ENCODE results near the gene LIPT1.
"Not testable (repeated sequence)": the region's sequence is repeated elsewhere in the genome, so short reads cannot be mapped to it uniquely, and the experiment has no call there.

LIPT1 gene

DNA sequence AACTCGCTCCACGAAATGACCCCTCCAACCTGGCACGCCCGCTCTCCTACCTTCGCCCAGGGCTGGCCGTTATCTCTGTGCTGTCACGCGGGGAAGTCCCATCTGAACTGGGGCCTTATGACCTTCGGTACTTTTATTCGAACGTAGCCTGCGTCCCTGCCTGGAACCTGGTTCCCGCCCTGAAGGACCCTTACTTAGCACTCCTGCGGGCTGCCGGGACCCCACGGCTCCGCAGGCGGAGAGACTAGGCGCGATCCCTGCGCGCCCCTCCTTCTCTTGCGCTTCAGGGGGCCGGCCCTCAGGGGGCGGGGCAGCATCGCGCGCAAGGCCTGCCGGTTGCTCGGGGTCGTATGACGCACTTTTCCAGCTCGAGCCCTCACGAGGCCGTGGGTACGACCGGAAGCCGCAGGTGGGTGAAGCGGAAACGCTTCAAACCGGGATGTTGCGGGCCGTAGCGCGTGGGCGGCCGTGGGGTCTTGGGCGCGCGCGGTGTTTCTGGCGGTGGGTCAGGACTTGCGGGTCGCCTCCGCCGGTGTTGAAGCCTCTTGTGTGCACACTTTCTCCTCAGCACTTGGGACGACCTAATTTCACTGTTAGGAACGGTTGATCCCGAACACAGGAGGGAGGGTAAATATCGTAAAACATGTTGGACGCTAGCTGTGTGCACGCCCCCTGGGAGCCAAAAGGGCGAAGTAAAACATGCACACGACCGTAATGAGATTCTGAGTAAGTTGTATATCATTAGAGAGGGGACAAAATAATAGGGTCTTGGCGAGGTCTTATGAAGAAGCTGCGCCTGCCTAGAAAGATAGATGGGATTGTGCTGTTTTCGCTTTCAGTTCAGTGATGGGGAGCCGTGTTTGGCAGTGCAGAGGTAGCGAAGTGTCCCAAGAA lies at the start of gene LIPT1, which contains the start of gene TSGA10:
TSS of gene LIPT1 (plus strand) at position 325 of the 894 bp plus-strand sequence. CDS start 6,991 bp downstream, outside the sequence.
TSS of gene TSGA10 (minus strand) at position 300 of the 894 bp plus-strand sequence. CDS start 45,503 bp downstream, outside the sequence.
- DNase-seq (ENCODE audit: low read depth) = peak; percentile 93

DNA sequence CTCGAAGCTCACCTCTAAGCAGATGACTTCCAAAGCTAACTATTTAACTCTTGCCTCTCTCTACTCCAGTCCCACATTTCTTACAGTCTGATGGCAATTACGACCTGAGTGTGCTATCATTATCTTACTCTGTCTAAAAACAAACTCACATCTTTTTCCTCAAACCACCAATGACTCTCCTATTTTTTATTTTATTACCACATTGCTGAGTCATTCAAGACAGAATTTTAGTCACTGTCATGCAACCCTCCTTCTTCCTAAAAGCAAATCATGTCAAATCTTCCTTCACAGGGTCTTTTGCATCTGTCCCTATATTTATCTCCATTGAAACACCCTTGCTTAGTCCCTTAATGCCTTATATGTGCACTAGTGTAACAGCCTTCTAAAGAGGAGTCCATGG lies 47.9 kb upstream of the LIPT1 start:
- no peak for DNase-seq (ENCODE audit: low read depth)

DNA sequence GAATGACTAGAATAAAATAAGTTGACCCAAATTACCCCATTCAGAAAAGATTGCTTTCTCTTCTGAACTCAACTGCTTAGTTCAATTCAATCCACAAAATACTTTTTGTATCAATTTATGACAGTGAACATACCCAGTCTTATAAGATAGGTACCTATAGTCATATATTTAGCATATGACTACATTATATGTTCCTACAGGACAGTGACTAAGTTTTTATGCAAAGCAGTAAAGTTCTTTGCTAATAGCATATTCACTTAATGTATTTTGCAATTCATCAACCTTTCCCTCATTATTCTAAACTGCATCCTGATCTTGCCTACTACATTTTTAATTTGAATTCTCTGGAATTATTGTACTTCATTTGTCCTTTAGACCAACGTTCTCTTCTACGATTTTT lies 43.5 kb upstream of the LIPT1 start:
- DNase-seq (ENCODE audit: low read depth) = no peak

DNA sequence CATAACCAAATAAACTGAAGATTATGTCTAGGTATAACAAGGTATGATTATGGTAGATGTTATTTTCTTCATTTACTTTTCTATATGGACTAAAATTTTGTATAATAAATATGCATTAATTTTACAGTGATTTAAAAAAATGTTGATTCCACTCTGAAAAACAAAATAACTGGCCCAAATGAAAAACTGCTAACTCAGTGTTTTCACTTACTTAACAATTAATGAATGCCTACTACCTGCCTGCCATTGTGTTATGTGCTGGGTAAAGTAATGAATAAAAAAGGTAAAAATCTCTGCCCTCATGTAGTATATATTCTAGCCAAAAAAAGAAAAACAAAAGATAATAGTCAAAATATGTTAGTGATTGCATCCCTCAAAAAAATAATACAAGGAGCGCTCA lies 42.8 kb upstream of the LIPT1 start:
- DNase-seq (ENCODE audit: low read depth) = no peak

DNA sequence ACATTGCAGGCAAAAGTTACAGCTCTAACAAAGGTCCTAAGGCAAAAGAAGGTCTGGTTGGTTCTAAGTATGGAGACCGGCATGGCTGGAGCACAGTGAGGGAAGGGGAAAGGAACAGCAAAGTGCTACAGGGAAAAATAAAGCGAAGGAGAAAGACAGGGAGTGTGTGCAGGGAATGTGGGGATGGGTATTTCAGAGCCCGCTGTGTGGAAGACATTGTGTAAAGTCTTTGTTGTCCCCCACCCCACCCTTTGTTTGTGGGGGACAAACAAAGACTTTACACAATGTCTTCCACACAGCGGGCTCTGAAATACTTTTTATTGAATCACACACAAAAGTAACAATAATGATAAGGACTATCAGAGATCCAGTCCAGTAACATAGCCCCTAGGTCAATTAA lies 42.1 kb upstream of the LIPT1 start:
- DNase-seq (ENCODE audit: low read depth) = no peak

DNA sequence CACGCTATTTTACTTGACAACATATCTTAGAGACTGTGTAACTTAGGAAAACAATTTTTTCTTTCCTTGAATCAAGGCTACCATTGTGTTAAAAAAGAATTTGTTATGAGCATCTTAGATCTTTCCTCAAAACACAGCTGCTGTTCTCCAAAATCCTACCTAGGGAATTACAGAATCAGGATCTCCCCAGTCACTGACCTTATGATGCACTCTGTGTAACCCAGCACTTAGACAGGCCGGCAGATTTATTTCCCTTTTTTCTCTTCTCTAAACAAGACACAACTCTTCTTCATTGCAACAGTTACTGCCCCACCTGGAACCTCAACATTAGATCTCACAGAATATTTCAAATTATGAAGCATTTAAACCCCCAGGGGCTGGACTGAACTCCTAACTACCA lies 26.8 kb upstream of the LIPT1 start:
- no peak for DNase-seq (ENCODE audit: low read depth)

DNA sequence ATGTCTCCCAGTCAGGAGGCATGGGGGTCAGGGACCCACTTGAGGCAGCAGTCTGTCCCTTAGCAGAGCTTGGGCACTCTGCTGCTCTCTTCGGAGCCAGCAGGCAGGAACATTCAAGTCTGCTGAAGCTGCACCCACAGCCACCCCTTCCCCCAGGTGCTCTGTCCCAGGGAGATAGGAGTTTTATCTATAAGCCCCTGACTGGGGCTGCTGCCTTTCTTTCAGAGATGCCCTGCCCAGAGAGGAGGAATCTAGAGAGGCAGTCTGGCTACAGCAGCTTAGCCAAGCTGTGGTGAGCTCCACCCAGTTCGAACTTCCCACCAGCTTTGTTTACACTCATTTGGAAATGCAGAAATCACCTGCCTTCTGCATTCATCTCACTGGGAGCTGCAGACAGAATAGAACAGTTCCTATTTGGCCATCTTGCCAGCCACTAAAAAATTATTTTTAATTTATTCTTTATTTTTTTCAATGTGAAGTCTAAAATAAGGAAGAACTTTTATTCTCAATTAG lies 19.7 kb upstream of the LIPT1 start:
- not testable (repeated sequence) for DNase-seq (ENCODE audit: low read depth)

DNA sequence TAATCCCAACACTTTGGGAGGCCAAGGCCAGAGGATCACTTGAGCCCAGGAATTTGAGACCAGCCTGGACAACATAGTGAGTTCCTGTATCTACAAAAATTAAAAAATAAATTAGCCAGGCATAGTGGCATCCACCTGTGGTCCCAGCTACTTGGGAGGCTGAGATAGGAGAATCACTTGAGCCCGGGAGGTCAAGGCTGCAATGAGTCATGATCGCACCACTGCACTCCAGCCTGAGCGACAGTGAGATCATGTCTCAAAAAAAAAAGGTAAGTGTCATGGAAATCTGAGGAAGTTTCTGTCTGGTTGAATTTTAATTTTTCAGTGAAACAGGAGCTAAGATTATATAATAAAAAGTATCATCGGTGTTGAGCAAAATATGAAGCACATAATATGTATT lies 15.8 kb upstream of the LIPT1 start:
- no peak for DNase-seq (ENCODE audit: low read depth)

DNA sequence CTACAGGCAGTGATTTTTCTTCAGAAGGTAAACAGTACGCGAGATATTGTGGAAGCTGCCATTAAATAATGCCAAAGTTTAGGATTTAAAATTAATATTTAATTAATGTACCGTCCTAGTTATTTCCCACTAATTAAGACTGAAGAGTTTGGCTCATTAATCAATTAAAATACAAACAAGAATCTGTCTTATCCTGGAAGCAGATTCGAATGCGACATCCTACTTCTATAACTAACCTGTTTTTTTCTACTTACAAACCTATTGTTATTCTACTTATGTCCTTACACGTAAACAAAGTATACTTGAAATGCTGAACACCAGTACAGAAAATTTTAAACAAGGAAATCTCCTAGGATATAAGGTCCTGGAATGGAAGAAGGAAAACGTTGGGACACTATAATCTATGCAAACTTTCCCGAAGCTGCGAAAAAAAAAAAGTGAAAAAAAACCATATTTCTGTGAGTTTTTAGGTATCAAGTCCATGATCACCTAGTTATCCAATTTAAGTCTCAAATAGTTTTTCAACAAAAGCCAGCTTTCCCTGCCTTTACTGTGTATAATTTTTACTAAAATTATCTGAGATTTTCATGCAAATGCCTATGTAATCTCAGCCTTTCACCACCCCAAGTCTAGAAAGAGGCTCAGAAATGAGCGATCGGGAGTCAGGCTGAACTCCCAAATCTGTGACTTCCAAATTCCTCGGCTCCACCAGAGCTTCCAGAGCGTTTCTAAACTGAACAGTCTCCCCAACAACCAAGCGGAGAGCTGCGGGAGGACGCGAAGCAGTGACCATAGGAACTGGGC lies 14.5 kb upstream of the LIPT1 start:
- peak; percentile 13 for DNase-seq (ENCODE audit: low read depth)

DNA sequence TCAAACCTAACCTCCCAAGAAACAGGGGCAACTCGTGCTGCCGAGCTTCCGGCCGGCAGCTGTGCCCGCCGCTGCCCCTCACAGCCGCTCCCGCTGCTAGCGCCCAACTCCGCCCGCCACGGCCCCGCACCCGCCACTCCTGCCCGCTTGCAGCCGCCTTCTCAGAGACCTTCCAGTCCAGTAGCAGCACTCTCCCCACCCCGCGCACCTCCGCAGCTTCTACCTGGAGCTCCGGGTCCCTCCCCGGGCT lies 14.0 kb upstream of the LIPT1 start:
- no peak for DNase-seq (ENCODE audit: low read depth)

DNA sequence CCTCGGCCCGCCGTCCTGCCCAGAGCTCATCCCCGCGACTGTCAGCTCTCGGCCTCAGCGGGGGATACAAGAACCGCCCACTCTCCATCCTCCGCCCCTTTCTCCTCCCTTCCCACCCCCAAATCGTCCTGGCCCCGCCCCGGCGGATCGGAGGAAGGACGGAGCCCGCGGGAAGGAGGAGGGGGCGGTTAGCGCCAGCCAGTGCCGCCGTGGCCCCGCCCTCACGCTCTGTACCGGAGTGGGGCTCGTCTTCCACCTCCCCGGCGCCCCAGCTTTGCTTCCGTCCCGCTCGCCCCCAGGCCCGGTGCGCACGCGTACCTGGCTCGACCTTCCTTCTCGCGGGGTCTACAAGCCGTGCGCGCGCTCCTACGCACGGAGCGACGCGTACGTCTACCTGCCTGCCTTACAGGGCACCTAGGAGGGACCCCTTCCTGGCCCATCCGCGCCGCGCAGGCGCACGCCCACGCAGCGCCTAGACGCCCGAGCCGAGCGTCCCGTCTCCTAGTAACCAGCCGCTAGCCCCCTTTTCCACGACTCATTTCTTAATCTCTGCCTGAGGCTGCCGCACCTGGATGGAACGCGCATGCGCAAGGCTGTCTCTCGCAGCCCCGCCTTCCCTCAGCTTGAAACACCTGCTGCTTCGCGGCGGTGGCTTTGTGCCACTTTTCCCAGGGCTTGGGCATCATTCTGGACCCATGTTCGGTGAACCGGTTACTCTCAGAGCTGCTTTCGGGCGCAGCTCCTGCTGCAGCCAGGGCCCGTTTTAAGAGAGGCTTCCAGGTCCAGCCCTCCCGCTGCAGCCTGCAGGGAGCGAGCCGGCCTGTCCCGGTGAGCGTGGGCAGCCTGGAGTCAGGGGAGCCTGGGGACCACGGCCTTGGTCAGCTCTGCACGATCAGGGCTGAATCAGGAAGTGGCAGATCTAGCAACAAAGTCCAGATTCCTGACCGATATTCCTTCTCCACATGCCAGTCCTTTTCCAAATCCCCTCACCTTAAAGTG lies 13.4 kb upstream of the LIPT1 start, which contains the start of gene C2orf15:
TSS of gene C2orf15 (plus strand) at position 598 of the 999 bp plus-strand sequence. CDS start 8,852 bp downstream, outside the sequence.
- peak; percentile 93 for DNase-seq (ENCODE audit: low read depth)

DNA sequence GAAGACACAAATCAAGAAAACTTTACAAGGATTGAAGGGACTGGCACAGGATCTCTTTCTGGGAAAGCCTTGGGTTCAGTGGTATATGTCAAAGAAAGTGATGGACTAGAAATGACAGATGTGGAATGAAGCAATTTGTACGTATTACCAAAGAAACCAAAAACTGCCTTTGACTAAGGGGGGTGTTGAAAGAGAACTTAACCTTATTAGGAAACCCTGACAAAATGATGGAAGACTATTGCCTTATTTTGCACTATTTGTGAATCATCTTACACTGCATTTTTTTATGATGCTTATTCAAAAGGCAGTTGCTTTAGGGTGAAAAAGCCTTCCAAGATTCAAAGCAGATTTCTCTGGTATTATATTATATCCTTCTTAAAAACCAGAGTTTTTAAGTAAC lies 4.1 kb upstream of the LIPT1 start:
- DNase-seq (ENCODE audit: low read depth) = no peak

DNA sequence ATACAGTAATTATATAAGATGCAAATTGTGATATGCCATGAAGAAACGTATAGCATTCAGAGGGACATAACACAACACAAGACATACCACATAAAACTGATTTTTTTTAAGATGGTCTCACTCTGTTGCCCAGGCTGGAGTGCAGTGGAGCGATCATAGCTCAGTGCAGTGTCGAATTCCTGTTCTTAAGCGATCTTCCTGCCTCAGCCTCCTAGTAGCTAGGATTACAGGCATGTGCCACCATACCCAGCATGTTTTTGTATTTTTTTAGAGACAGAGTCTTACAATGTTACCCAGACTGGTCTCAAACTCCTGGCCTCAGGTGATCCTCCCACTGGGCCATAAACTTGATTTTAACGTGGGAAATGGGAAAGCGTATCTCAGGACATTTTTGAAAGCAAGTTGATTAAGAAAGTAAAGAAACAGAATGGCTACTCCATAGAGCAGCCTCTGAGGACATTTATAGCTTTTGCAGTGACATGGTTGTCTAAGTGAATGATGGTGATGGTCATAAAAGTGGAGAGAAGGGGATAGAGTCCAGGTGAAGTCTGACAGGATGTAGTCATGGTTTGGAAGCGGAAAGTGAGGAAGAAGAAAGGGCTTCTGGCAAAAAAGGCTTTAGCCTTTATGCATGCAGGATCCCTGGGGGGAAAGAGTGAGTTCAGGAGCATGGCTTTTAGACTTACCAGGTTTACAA lies 2.4 kb upstream of the LIPT1 start:
- no peak for DNase-seq (ENCODE audit: low read depth)

DNA sequence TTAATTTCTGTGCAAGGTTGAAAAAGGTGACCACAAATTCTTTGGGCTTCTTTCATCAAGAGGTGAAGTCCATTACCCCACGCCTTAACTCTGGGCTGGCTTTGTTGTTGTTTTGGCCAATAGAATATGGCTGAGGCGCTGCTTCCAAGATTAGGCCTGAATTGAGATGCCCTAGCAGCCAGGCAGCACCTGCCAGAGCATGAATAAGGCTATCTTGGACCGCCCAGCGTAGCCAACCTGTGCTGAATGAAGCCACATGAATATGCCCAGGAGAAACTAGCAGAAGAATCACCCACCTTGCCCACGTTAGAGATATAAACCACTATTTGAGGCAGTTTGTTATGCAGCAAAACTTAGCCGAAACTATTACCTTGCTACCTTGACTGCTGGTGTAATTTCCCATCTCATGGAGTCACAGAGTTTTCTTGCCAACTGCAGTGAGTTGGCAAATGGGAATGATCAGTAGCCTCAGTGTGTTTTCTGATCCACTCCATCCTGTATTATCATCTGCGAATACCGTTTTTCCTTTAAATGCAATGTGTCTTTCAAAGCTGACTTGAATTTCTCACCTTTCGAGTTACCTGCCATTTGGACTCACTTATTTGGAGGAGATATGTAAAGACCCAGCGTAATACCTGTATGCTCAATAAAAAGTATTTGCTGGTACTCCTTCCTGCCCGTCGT lies 704 bp upstream of the LIPT1 start:
- no peak for DNase-seq (ENCODE audit: low read depth)

DNA sequence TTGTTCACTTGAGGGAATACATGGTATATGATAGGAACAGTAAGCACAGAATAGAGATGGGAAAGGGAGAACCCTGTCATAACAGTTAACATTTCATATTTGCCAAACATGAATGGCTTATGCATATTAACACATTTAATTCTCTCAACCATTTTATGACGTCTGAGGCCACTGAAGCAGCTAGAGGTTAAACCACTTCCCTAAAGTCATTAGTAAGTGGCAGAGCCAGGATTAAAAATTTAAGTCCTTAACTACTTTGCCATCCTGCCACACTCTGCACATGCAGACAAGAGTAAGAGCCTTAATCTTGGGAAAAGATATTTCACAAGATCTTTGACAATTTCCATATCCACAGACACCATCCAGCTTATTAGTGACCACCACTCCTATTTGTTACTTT lies 2.1 kb downstream of the LIPT1 start:
- no peak for DNase-seq (ENCODE audit: low read depth)

DNA sequence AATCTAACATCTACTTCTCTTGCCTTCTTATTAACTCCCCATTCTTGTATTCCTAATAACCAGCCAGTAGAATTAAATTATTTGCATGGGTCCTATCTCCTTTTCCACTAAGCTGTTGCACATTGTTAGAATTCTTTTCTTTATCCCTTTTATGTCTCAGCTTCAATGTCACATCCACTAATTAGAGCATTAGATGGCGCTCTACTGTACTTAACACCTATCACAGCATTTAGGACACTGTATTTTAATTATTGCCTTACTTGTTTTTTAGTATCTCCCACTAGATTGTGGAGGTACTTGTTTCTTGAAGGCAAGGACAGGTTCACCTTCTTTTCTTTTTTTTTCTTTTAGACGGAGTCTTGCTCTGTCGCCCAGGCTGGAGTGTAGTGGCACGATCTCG lies 3.8 kb downstream of the LIPT1 start:
- DNase-seq (ENCODE audit: low read depth) = no peak

DNA sequence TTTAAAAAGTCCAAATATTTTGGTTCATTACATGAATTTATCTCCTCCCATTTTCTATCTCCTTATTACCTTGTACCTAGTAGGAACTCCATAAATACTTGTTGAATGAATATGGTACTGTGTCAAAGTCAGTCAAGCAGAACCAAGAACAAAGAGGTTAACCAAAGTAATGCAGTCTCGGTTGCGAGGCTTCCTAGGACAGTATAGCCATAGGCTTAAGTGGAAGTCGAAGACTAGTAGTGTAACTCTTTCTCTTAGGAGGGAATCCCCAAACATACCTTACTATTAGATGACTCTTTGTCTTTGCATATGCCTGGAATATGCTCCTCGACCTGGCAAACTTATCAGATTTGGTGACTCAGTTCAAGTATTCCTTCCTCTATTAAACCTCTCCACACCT lies 4.8 kb downstream of the LIPT1 start:
- no peak for DNase-seq (ENCODE audit: low read depth)

DNA sequence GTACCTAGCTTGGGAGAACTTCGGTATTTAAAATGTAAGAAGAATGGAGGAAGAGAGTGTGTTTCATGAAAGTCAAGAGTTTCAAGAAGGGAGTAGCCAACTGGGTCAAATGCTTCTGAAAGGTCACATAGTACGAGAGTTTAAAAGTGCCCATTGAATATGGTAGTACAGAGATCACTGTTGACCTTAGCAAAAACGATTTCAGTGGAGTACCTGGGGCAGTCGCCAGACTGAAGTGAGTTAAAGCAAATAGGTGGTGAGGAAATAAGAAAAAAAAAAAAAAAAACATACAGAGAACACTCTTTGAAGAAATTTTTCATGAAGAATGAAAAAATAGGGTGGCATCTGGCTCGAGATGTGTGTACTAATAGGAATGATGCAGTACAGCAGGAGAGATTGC lies 11.5 kb downstream of the LIPT1 start:
- DNase-seq (ENCODE audit: low read depth) = no peak

DNA sequence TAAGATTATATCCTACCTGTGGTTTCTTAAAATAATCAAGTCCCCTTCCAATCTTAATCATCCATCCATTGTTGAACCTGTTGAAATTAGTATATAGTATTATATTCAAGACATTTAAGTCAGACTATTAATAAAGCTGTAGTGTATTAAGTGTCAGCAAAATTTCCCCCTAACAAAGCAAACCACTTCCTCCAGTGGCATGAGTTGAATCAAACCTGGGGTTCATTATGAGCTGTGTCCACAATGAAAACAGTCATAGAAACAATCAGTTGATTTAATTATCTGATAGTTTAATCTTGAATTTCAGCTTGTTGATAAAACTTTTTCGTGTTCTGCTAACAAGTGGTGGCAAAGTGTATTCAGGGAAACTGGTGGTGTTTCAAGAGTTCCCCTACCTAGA lies 14.8 kb downstream of the LIPT1 start:
- no peak for DNase-seq (ENCODE audit: low read depth)

DNA sequence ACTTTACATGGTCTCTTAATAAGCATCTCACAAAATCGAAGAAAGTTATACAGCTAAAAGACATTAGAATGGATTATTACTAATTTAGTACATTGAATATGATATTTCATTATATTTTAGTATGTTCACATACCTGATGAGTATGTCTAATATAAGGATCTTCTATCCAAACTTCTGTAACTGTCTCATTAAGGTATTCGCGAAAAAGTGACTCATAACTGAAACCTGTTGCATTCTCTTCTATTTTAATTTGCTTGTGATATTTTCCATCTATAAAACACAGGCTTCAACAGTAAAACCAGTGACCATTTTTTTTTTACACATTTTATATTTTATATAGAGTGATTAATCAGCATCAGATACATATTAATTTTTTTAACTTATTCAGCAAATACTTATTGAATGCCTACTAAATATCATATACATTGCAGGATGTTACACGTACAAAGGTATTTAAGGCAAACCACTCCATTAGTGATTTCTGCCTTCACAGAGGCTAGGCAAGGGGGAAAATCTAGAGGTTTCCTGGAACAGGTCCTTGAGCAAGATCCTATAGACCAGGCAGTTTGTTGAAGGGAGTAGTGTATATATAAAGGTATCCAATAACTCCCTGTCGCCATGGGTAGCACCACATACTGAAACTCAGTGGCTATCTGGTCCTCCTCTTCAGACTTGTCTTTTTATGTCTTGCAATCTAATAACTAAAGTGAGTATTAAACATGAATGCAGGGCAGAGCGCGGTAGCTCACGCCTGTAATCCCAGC lies 16.8 kb downstream of the LIPT1 start:
- no peak for DNase-seq (ENCODE audit: low read depth)

Data from HS-5 (cell line).